Thyroid gland (tissue), 4 donors: ENCODE data around the gene SEL1L3. TPM values are rescaled to one million over a fixed set of nuclear protein-coding genes. Genes with fewer than 3 reads are reported as not detected.

ENCODE experiments used
- DNase-seq, 2 donors: peaks; one replicate each; pipeline ENCODE4 v3.0.0-alpha.2; 2019
- H3K27ac ChIP-seq, 3 donors: fragments of 200-600 bp; sonication (generic); 1 replicate in 2 of 3; 2 replicates in 1 of 3; pipeline ENCODE4 v1.5.1; 2016 to 2019; ENCODE audit warnings: mild to moderate bottlenecking in 1 of 3, moderate library complexity in 1 of 3
- H3K27me3 ChIP-seq: fragments of 200-600 bp; sonication (generic); one replicate; pipeline ENCODE4 v1.5.1; 2019
- H3K36me3 ChIP-seq, 2 donors: fragments of 200-600 bp; sonication (generic); one replicate each; pipeline ENCODE4 v1.5.1; 2016 to 2019
- H3K4me1 ChIP-seq, 2 donors: fragments of 200-600 bp; sonication (generic); one replicate each; pipeline ENCODE4 v1.5.1; 2017 to 2019
- H3K4me3 ChIP-seq, 3 donors: fragments of 200-600 bp; sonication (generic); replicated peaks in 1 of 3; 1 replicate in 2 of 3; 2 replicates in 1 of 3; pipeline ENCODE4 v1.5.1; 2016; ENCODE audit warnings: mild to moderate bottlenecking in 1 of 3
- H3K9me3 ChIP-seq: fragments of 200-600 bp; sonication (generic); one replicate; pipeline ENCODE4 v1.5.1; 2017
- POLR2A ChIP-seq, 2 donors: fragments of 450-650 bp; IDR thresholded peaks; one replicate each; pipeline ENCODE4 v1.6.1; 2017; ENCODE audit warnings: antibody characterized with exemption in 2 of 2, mild to moderate bottlenecking in 2 of 2, moderate library complexity in 1 of 2
- WGBS, 2 donors: methylation state at CpG; one replicate each; pipeline ENCODE4 v1.1.5; 2017; 5-methylcytosine and 5-hydroxymethylcytosine counted together
- intact Hi-C: fragments of 100-400 bp; cut with DNase I; formaldehyde crosslinking; loops from one replicate; pipeline ENCODE4 v1.15.1; 2023
- total RNA-seq, 4 donors: library from RNA; depleted of rRNA; stranded (reverse); fragments of >200 nt; gene quantifications; one replicate each; pipeline ENCODE4 v1.2.3, GENCODE V29; 2016
- TF ChIP-seq, protein P1 (sequence below), 6 experiments: fragments of 200-600 bp in 3 of 6; fragments of 450-650 bp in 3 of 6; sonication (generic) in 3 of 6; IDR thresholded peaks; one replicate each; pipeline ENCODE4 v1.5.1; 2016 to 2019; ENCODE audit warnings: antibody characterized with exemption in 6 of 6, mild to moderate bottlenecking in 2 of 6, inconsistent platforms in 1 of 6, moderate library complexity in 1 of 6

SEL1L3 gene
- total RNA-seq, 4 donors from 2014 or later = 18.5 to 81.4 (median 32.4) TPM

DNA sequence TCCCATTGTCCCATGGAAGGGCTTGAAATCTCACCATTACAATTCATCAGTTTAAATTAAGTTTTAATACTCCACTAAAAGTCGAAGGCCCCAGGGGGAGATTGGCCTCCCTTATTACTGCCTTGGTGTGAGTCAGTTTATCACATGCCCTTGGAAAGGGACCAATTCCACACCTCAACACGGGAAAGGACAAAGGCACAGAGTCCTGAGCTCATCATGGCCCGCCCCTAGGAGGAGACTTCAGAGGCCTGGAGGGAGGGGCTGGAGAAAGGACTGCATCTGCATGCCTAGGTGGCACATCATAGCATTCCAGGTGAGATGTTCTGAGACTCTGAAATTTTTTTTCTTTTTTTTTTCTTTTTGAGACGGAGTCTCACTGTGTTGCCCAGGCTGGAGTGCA is 2.8 kb upstream of the SEL1L3 start:
- Histone ChIP-seq H3K36me3 (no peaks in the 10 kb centered on the region), H3K9me3 (no peaks in the 10 kb centered on the region), H3K4me3 (no peak overlapping the region), H3K27ac (no peak overlapping the region), H3K27me3 (no peaks in the 10 kb centered on the region), H3K4me1 (peaks cover 0 to 12% of the 10 kb centered on the region in 2 donors)
- DNase-seq = peak in 1 of 2 donors; percentile 14
- intact Hi-C loops = no loop called here
- TF ChIP-seq, protein P1, sequence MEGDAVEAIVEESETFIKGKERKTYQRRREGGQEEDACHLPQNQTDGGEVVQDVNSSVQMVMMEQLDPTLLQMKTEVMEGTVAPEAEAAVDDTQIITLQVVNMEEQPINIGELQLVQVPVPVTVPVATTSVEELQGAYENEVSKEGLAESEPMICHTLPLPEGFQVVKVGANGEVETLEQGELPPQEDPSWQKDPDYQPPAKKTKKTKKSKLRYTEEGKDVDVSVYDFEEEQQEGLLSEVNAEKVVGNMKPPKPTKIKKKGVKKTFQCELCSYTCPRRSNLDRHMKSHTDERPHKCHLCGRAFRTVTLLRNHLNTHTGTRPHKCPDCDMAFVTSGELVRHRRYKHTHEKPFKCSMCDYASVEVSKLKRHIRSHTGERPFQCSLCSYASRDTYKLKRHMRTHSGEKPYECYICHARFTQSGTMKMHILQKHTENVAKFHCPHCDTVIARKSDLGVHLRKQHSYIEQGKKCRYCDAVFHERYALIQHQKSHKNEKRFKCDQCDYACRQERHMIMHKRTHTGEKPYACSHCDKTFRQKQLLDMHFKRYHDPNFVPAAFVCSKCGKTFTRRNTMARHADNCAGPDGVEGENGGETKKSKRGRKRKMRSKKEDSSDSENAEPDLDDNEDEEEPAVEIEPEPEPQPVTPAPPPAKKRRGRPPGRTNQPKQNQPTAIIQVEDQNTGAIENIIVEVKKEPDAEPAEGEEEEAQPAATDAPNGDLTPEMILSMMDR (IDR thresholded peaks at IDR 0.05) = no peak
- no peak for TF ChIP-seq POLR2A (IDR thresholded peaks at IDR 0.05)
- WGBS, 2 donors = 81 to 82% methylated on average over 4 of the region's 4 CpGs

GRCh38 chr4:25863831-25864418 is 1.1 kb upstream of the SEL1L3 start:
- no peaks in the 10 kb centered on the region for H3K9me3 ChIP-seq
- H3K4me3 ChIP-seq = peak overlapping the region in 1 of 3 donors; percentile 39
- H3K27ac ChIP-seq = peak overlapping the region in 2 of 3 donors; percentile 50 to 63
- no peaks in the 10 kb centered on the region for H3K27me3 ChIP-seq
- H3K4me1 ChIP-seq = peaks cover 0 to 18% of the 10 kb centered on the region in 2 donors
- H3K36me3 ChIP-seq = no peaks in the 10 kb centered on the region
- TF ChIP-seq POLR2A (IDR thresholded peaks at IDR 0.05) = no peak
- TF ChIP-seq, protein P1 (IDR thresholded peaks at IDR 0.05) = no peak
- 77 to 85% methylated on average over 16 to 29 of the region's 29 CpGs for WGBS, 2 donors
- DNase-seq = no peak
- intact Hi-C loops = no loop called here

GRCh38 chr4:25863347-25863784 is 578 bp upstream of the SEL1L3 start:
- WGBS, 2 donors = 15 to 20% methylated on average over 26 of the region's 26 CpGs
- Histone ChIP-seq H3K27ac (peak overlapping the region in 2 of 3 donors; percentile 50 to 63), H3K4me3 (peak overlapping the region in 2 of 3 donors; percentile 39 to 65), H3K4me1 (peaks cover 0 to 18% of the 10 kb centered on the region in 2 donors), H3K27me3 (no peaks in the 10 kb centered on the region), H3K9me3 (no peaks in the 10 kb centered on the region), H3K36me3 (no peaks in the 10 kb centered on the region)
- peak; percentile 32 to 35 for DNase-seq
- TF ChIP-seq, protein P1 (IDR thresholded peaks at IDR 0.05) = peak in 4 of 6 experiments; percentile 11 to 32 (median 30)
- TF ChIP-seq POLR2A (IDR thresholded peaks at IDR 0.05) = no peak
- intact Hi-C loops = no loop called here

- H3K27ac ChIP-seq = peak overlapping the region in 2 of 3 donors; percentile 65
- peak; percentile 24 to 32 for DNase-seq
- H3K9me3 ChIP-seq = no peaks in the 10 kb centered on the region
- 1 to 2% methylated on average over 31 of the region's 32 CpGs for WGBS, 2 donors
- H3K4me3 ChIP-seq = peak overlapping the region; percentile 37 to 64 (median 54)
- H3K36me3 ChIP-seq = no peaks in the 10 kb centered on the region
- H3K4me1 ChIP-seq = peaks cover 3 to 24% of the 10 kb centered on the region in 2 donors
- no peaks in the 10 kb centered on the region for H3K27me3 ChIP-seq
- TF ChIP-seq, protein P1 (IDR thresholded peaks at IDR 0.05) = no peak
- no peak for TF ChIP-seq POLR2A (IDR thresholded peaks at IDR 0.05)
- intact Hi-C loops = no loop called here
These were observed 807 bp downstream of the SEL1L3 start for GRCh38 chr4:25861951-25862410.

- 68 to 78% methylated on average over 5 of the region's 5 CpGs for WGBS, 2 donors
- no peak for DNase-seq
- H3K4me1 ChIP-seq = peaks cover 5 to 28% of the 10 kb centered on the region in 2 donors
- H3K36me3 ChIP-seq = no peaks in the 10 kb centered on the region
- H3K4me3 ChIP-seq = peak overlapping the region in 2 of 3 donors; percentile 54 to 64
- H3K27me3 ChIP-seq = no peaks in the 10 kb centered on the region
- no peak for TF ChIP-seq POLR2A (IDR thresholded peaks at IDR 0.05)
- TF ChIP-seq, protein P1 (IDR thresholded peaks at IDR 0.05) = no peak
- intact Hi-C loops = no loop called here
- no peak overlapping the region for H3K27ac ChIP-seq
- no peaks in the 10 kb centered on the region for H3K9me3 ChIP-seq
These were observed 1.4 kb downstream of the SEL1L3 start for GRCh38 chr4:25861280-25861950.
